HG02938 (cell line): ENCODE results near the gene BNC2.
A peak's percentile ranks its signal among the peaks of the same experiment; 100 is the strongest.
"Not testable (repeated sequence)": the region's sequence is repeated elsewhere in the genome, so short reads cannot be mapped to it uniquely, and the experiment has no call there.

Source experiments
- ATAC-seq: cut with Tn5 transposase; IDR thresholded peaks from one replicate; pipeline ENCODE4 v1.9.1; 2021; ENCODE audit warnings: mild to moderate bottlenecking, moderate library complexity; ENCODE audit not compliant: unreplicated experiment

Gene BNC2

DNA sequence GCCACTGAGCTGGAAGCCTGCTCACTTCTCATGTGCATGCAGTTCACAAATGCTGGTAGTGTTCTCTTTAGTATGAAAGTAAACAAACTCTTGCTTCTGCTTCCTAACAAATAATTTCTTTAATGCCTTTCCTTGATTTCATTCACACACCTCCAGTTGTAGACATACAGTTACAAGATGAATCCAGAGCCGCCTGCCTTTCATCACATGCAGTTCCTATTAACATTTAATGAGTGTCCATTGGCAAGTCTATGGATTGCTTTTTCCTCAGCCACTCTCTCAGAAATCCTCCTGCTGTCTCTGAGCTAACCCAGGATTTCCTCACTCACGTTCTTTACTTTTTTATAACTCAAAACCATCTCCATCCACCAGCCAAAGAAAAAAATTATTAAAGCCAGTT lies 408.6 kb downstream of the BNC2 start:
- no peak for ATAC-seq

DNA sequence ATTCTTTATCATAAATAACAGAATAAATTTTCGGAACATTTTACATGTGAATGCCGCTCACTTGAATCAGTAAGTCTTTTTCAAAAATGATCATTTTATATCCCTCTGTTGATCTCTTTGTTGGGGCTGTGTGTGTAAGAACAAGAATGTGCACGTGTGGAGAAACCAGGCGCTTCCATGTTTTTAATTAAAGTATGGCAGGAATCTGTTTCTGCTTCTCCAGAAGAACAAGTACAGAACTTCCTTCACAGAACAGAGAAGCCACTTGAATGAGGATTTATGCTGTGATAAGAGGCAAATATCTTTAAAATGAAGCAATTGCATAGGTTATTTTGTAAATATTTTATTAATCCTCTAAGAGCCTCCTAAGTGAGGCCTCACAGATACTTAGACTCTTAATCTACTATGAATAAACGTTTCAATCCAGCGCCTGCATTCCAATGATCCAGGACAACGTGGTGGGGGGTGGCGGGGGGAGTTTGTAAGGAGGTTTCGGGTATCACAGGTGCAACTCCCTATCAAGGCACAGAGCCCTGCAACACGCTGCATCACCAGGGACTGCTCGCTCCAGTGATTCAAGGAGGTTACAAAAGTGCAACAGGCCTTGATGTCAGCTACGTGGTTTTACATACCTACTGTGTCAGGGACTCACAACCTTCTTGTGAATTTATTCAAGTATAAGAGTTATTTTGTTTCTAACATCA lies 409.2 kb downstream of the BNC2 start:
- no peak for ATAC-seq

DNA sequence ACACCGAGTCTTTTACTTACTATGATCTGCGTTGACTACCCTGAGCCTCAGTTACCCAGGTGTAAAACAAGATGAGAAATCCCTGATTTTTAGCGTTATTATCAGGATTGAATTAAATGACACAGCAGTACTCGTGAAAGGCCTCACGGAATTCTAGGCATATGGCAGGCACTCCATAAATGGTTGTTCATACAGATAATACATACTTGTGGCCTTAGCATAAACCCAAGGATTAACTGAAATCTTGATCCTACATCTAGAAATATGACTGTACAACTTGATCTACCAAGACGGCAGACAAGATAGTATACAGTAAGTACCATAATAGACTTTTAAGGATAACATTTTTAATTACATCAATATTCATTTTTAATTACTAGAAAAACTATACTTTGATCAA lies 409.8 kb downstream of the BNC2 start:
- ATAC-seq: no peak

DNA sequence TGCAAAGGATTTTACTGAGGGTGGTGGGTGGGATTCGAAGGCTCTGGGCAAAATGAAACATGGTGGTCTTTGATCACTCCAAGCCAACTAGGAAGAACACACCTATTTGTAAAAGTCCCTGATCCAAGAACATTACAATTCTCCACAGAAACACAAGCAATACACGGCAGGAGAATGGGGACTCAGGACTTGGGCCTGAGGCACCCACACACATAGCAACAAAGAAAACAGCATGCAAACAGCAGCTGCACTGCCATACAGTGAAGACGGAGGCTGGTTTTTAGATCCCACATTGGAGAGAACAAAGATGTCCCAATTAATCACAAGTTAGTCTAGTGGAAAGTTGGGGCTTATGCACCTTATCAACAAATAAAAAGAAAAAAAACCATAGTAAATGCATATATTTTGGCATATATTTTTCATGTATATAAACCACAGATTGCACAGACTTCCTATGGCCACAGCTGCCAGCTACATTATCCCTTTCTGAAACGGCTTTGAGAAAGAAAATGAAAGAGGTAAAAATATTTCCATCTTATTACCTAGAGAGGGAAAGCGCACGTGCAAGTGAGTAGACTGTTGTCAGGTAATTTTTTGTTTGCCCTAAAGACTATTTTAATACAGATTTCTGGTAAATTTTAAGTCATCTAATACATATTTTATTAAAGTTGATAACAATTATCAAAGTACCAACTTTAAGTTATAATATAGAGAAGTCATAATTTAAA lies 410.9 kb downstream of the BNC2 start:
- peak; percentile 45 for ATAC-seq

DNA sequence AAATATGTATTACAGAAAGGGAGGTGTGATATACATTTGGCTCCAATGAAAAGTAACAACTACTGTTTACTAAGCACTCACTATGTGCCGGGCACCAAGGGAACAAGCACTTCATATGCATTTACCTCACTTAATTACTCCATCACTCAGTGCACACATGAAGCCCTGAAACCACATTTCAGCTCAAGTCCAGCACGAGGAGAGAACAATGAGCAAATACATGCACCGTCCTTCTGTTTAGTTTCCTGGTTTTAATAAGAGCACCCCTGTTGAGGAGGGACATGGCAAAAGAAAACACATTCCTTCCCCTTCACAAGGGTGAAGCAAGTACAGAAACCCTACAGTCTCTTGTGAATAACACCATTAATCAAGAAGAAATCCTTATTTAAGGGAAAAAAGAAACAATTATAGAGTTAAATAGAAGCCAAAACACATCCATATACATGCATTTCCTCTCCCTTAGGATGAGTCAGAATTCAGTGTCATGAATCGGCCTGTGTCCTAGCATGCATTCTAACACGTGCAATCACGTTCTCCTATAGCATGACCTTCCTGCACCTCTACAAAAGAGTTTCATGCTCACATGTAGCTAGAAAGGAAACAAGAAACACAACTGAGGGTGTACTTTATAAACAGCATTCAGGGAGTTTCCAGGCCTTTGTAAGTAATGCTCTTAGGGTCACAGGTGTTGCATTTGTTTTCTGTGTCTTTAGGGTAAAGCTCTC lies 411.6 kb downstream of the BNC2 start:
- peak; percentile 72 for ATAC-seq

DNA sequence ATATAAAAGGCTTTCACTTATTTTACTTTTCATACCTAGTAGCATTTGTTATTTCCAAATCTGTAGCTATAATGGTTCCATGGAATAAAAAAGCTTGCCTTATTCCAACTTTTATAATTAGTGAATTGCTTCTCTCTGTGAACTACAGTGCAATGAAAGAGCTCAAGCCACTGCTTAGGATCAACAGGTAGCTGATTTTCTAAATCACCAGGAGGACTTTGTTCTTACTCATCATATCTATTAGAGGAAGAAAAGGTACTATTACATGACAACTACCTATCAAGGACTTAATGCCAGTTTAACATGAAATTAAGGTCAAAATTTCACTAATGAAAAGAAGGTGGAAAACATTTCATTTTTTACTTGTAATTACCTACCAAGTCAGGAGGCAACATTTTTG lies 414.6 kb downstream of the BNC2 start:
- no peak for ATAC-seq

DNA sequence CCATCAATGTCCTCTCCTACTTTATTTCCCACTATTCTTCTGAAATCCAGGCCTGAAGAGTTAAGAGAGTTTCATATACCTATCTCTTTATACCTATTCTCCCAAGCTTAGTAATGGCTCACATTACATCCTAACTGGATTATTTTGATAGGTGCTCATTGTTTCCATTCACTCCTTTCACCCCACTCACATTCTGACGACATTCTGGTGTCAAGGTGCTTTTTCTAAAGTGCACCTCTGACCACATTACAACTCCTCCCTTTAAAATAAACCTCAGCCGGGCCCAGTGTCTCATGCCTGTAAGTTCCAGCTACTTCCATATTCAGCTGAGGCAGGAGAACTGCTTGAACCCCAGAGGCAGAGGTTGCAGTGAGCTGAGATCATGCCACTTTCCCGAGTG lies 417.1 kb downstream of the BNC2 start:
- ATAC-seq: no peak

DNA sequence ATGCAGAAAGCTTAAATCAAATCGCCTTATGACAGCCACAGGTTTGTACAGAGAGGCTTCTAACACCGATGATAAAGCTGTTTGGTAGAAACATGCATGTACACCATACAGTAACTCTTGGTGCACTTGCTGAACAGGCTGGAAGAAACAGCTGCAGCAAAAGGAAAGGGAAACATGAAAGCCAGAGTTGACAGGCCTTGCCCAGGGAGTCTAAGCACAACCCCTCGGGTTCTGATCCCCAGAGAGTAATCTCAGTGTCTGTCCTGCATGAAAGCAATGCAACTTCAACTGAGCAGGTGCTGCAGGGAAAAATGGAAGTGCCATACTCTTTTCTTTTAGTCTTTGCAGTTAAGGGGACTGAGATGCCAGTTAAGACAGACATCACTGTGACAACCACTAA lies 419.9 kb downstream of the BNC2 start:
- ATAC-seq: no peak

DNA sequence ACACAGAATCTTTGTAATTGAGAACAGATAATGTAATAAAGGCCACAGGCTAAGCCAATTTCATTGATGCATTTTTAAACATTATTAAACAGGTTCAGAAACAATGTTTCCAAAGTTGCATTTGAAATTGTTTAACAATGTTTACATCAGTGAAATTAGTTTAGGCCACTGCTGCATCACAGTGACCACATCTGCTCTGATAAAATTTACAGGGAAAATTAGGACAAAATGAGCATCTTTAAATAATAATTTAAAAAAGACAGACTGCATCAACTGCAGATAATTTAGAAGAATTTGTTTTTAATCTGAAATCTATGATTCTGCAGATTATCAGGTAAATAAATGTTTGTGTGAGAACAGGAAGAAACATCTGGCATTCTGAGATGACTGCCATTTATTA lies 420.4 kb downstream of the BNC2 start:
- no peak for ATAC-seq

DNA sequence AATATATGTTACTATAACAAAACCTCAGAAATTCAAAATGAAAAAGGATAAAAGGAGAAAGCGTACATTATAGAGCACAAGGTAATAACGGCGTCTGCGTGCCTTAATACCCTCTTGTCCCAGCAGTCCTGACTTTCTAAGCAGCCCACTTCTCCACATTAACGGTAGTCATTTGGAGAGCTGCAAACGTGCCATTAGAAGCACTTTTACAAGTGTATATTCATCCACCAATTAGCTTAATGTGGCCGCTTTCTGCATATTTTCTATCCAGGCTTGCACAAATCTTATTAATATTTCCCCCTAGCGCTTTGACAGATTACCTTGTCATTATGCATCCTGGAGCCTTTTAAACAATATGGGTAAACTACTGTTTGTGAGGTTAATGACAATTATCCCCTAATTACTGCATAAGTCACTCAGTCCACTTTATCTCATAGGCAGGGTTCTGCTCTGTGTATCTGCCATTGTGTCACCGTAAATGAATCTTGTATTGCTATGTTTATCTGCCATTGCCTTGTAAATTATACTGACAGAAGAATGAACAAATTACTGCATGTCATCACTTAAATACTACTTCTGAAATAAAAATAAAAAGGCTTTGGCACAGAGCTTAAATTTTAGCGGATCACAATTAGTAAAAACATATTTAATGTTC lies 421.3 kb downstream of the BNC2 start:
- no peak for ATAC-seq

DNA sequence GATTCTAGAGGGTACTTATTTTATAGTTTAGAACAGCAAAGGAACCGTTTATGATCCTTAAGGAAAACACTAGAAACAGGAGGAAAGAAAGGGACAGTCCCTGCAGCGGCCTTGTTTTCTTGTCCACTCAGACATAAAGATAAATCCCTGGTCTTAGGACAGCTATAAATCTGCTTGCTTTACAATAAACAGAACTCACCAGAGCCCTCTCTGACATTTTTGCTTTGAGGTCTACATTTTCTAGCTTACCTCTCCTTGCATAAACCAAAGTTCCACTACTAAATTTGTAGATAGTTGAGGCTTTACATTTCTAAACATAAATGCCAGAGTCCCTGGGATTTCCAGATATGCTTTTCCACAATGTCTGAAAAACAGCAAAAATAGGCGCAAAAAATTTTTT lies 422.5 kb downstream of the BNC2 start:
- ATAC-seq: no peak

DNA sequence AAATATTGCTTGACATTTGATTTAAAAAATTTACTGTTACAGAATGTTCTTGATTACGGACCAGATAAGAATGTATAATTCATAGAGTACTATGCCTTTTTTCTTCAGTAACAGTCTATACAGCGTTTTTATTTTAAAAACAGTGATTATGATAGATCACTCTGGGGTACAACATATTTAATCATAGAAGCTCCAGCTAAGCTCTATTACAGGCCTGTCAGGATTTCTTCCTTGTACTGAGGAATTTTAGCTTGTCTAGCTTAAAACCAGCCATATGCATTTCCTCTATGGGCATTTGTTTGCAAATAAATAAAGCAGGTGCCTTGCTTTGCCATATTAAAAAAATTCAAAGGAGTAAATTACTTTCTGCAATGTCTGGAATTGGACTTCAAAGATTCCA lies 423.8 kb downstream of the BNC2 start:
- ATAC-seq: no peak

DNA sequence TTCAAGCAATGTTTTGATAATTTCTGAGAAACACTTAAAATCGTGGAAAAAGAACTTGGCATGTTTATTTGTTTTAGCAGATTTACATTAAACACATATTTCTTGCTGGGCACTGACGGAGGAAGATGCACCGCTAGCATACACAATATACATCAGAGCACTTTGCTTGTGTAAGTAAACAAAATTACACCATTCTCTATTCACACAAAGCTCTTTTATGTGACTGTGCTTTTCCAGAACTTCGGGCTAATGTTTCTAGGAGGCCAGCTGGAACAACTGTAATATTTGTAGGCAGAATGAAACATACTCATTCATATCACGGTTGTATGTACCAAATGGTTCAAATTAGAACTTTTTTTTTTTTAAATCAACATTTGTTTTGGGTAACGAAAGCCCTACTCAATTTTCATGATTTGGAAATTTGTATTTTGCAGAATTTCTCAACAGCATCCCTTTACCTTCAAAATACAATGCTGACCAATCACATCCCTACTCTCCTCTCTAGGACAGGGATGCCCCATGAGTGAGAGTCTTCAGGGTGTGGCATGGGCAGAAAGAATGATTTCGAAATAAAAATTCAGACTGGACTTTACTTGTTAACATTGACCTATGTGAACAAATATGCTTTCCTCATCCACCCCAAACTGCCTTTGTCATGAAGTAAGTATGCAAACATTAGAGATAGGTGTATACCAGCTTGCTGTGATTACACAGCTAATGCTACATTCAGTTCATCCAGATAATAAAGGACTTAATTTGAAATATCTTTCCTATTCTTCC lies 425.1 kb downstream of the BNC2 start:
- ATAC-seq: no peak

DNA sequence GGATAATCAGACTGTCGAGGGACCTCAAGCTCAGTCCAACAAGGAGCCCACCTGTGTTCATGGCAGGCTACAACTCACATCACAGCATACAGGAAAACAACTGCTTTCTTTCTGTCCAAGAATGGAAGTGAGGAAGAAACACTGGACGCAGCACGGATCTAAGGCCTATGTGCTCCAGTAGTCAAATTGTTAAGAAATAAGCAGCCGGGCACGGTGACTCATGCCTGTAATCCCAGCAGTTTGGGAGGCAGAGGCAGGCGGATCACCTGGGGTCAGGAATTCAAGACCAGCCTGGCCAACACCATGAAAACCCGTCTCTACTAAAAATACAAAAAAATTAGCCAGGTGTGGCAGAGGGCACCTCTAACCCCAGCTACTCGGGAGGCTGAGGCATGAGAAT lies 427.8 kb downstream of the BNC2 start:
- ATAC-seq: no peak

DNA sequence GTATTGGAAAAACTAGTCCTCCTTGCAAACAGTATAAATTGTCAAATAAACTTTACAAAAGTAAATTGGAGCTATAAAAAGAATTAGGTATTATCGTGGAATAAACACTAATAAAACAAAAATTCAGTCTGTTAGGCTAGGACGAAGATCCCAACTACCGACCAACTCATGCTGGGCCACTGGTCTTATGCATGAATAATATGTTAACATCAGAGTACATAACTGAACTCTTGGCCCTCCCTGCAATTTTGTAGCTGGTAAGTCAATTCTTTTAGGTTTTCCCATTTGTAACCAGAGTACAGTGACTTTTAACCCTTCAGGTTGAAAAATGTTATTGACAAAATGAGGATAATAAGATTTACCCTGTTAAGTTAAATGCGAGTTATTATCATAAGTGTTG lies 428.7 kb downstream of the BNC2 start:
- ATAC-seq: no peak

DNA sequence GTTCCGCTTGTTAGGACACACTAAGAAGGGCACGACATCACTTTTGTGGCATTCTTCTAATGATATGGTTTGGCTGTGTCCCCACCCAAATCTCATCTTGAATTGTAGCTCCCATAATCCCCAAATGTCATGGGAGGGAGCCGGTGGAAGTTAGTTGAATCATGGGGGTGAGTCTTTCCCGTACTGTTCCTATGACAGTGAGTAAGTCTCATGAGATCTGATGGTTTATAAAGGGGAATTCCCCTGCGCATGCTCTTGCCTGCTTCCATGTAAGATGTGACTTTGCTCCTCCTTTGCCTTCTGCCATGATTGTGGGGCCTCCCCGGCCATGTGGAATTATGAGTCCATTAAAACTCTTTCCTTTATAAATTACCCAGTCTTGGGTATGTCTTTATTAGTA lies 431.6 kb downstream of the BNC2 start:
- ATAC-seq: not testable (repeated sequence)

DNA sequence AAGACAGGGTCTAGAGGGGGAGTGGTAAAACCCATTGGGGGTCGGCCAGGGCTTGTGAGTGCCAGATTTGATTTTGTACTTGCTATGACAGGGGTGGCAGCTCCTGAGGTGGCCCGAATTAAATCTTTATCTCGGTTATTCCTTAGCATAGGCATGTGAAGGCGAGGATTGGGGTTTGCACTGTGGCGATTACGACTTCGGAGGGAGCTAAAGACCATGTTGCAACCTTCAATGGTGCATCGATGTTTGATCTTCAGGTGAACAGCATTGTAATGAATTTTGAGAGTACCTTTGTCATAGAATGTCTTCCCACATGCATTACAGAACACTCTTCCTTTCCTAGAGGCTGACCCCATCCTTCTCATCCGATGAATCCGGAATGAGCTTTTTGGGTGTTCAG lies 433.9 kb downstream of the BNC2 start:
- no peak for ATAC-seq

DNA sequence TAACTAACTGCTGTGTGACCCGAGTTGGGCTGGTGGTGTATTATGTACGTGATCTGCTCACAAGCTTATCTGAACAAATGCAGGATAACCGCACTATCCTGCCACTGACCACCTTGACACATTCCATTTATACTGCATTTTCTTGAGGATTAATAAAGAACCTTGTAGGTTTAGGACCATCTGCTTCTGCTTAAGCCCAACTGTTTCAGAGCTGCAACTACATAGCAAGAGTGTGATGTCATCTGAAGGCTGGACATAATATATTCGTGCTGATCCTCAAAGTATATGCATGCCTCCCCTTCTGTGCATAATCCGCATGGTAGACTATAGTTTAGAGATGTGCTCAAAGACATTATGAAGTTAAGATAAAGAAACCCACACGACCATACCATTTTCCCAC lies 435.9 kb downstream of the BNC2 start:
- no peak for ATAC-seq

DNA sequence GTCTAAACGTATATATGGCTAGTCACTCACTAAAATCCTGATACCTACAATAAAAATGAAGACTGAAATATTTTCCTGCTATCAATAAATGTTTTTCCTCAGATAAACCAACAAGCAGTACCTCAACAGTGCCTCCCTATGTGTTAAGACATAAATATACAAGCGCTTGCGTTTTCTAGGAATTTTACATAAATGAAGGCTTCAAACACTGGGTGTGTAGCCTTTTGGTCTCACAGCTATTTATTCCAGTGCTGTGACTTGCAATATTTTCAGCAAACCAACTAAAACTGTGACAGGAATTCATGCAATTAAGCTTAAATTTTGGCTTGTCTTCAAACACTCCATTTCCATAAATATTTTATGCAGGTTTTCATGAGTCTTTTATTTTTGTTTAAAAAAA lies 437.0 kb downstream of the BNC2 start:
- no peak for ATAC-seq

DNA sequence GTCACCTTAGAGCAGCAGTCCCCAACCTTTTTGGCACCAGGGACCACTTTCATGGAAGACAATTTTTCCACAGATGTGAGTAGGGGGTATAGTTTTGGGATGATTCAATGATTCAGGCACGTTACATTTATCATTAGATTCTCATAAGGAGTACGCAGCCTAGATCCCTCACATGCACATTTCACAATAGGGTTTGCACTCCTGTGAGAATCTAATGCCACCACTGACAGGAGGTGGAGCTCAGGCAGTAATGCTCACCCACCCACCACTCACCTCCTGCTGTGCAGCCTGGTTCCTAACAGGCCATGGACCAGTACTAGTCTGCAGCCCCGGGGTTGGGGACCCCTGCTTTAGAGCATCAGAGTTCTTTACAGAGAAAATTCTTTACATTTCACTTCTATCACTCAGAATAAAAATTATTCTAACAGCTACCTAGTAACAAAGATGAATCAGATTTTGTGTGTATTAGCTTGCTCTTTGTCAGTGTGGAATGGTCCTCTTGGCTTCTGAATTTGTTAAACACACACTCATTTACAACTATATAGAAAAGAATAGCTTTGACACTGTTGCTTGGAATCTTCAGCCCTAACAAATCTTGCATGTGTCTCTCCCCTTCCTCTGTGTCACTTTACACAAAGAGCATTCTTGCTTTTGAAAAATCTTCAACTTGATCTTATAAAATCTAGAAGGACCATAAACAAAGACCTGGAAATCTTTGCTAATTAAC lies 438.6 kb downstream of the BNC2 start:
- no peak for ATAC-seq
